ENCODE data around the gene PNMA6E.

Gene PNMA6E

GRCh38 chrX:153442463-153442862 lies 41.3 kb upstream of the PNMA6E start:
- TF ChIP-seq CTCF (IDR thresholded peaks at IDR 0.05), result no peak
- TF ChIP-seq ZFX (IDR thresholded peaks at IDR 0.05; ENCODE audit: borderline replicate concordance), result no peak
- no peak overlapping the region for H3K27ac ChIP-seq

- no peak for TF ChIP-seq CTCF (IDR thresholded peaks at IDR 0.05)
- no peak for TF ChIP-seq ZFX (IDR thresholded peaks at IDR 0.05; ENCODE audit: borderline replicate concordance)
- no peak overlapping the region for H3K27ac ChIP-seq
Observed at GRCh38 chrX:153441981-153442380, 40.8 kb upstream of the PNMA6E start.

- H3K27ac ChIP-seq, result no peak overlapping the region
- no peak for TF ChIP-seq CTCF (IDR thresholded peaks at IDR 0.05)
- TF ChIP-seq ZFX (IDR thresholded peaks at IDR 0.05; ENCODE audit: borderline replicate concordance), result no peak
Observed at GRCh38 chrX:153441296-153441695, 40.1 kb upstream of the PNMA6E start.

- no peak overlapping the region for H3K27ac ChIP-seq
- TF ChIP-seq CTCF (IDR thresholded peaks at IDR 0.05) (no peak), ZFX (IDR thresholded peaks at IDR 0.05; ENCODE audit: borderline replicate concordance) (no peak)
Observed at GRCh38 chrX:153440556-153441135, 39.5 kb upstream of the PNMA6E start.

GRCh38 chrX:153439977-153440376 lies 38.8 kb upstream of the PNMA6E start:
- TF ChIP-seq CTCF (IDR thresholded peaks at IDR 0.05) (no peak), ZFX (IDR thresholded peaks at IDR 0.05; ENCODE audit: borderline replicate concordance) (no peak)
- no peak overlapping the region for H3K27ac ChIP-seq

GRCh38 chrX:153438532-153438931 lies 37.4 kb upstream of the PNMA6E start:
- no peak overlapping the region for H3K27ac ChIP-seq
- TF ChIP-seq CTCF (IDR thresholded peaks at IDR 0.05) (peak; percentile 35), ZFX (IDR thresholded peaks at IDR 0.05; ENCODE audit: borderline replicate concordance) (no peak)

GRCh38 chrX:153435845-153436244 lies 34.7 kb upstream of the PNMA6E start:
- no peak for TF ChIP-seq CTCF (IDR thresholded peaks at IDR 0.05)
- no peak overlapping the region for H3K27ac ChIP-seq

Measured in 22Rv1 (cell line).